ENCODE results near the gene FPR2.

The FPR2 gene

GRCh38 chr19:51807925-51808324 lies 46.9 kb downstream of the FPR2 start:
- no peak for DNase-seq

- DNase-seq, result no peak
These were observed 47.5 kb downstream of the FPR2 start for GRCh38 chr19:51808333-51808986.

GRCh38 chr19:51809787-51810186 lies 48.8 kb downstream of the FPR2 start:
- no peak for DNase-seq

GRCh38 chr19:51810223-51810622 lies 49.2 kb downstream of the FPR2 start:
- DNase-seq, result no peak

- DNase-seq, result no peak
These were observed 50.4 kb downstream of the FPR2 start for GRCh38 chr19:51811344-51811743.

- DNase-seq, result no peak
These were observed 54.1 kb downstream of the FPR2 start for GRCh38 chr19:51815043-51815442.

GRCh38 chr19:51816711-51817110 lies 55.7 kb downstream of the FPR2 start:
- DNase-seq, result no peak

GRCh38 chr19:51820011-51820410 lies 59.0 kb downstream of the FPR2 start:
- no peak for DNase-seq

Measured in NCI-H2107 (cell line).